Heart left ventricle (tissue), 16 donors: ENCODE measurements around the gene ITGB1BP2. TPM values are rescaled to one million over a fixed set of nuclear protein-coding genes. Genes with fewer than 3 reads are reported as not detected.
A peak's percentile ranks its signal among the peaks of the same experiment; 100 is the strongest.
"Not testable (repeated sequence)": the region's sequence is repeated elsewhere in the genome, so short reads cannot be mapped to it uniquely, and the experiment has no call there.

ENCODE experiments used
- ATAC-seq, 4 donors: fragments of 200-7000 bp; cut with Tn5 transposase; one replicate each; pipeline ENCODE4 v1.9.1; 2020 to 2022; ENCODE audit warnings: moderate library complexity in 4 of 4, mild to moderate bottlenecking in 3 of 4, moderate number of reproducible peaks in 1 of 4
- DNase-seq, 5 donors: peaks; one replicate each; pipeline ENCODE4 v3.0.0-alpha.2; 2020
- H3K27ac ChIP-seq, 12 donors: fragments of 200-600 bp; sonication (generic) in 4 of 12; one replicate each; pipeline versions ENCODE4 v1.5.0 to v1.8.0; 2016 to 2022; ENCODE audit warnings: mild to moderate bottlenecking in 2 of 12
- H3K27me3 ChIP-seq, 9 donors: fragments of 200-600 bp; sonication (generic) in 2 of 9; one replicate each; pipeline versions ENCODE4 v1.5.1 to v1.8.0; 2016 to 2022; ENCODE audit warnings: mild to moderate bottlenecking in 3 of 9
- H3K36me3 ChIP-seq, 9 donors: fragments of 200-600 bp; sonication (generic) in 2 of 9; one replicate each; pipeline versions ENCODE4 v1.5.0 to v1.8.0; 2018 to 2022; ENCODE audit warnings: mild to moderate bottlenecking in 2 of 9
- H3K4me1 ChIP-seq, 12 donors: fragments of 200-600 bp; sonication (generic) in 4 of 12; one replicate each; pipeline versions ENCODE4 v1.5.0 to v1.8.0; 2016 to 2022; ENCODE audit warnings: mild to moderate bottlenecking in 3 of 12
- H3K4me3 ChIP-seq, 12 donors: fragments of 200-600 bp; sonication (generic) in 4 of 12; one replicate each; pipeline versions ENCODE4 v1.5.0 to v1.8.0; 2017 to 2022; ENCODE audit warnings: mild to moderate bottlenecking in 9 of 12, moderate library complexity in 4 of 12
- H3K9me3 ChIP-seq, 12 donors: fragments of 200-600 bp; sonication (generic) in 4 of 12; one replicate each; pipeline versions ENCODE4 v1.5.0 to v1.8.0; 2016 to 2022; ENCODE audit warnings: mild to moderate bottlenecking in 1 of 12
- CTCF ChIP-seq, 12 donors: fragments of 200-600 bp; sonication (generic) in 4 of 12; IDR thresholded peaks; one replicate each; pipeline versions ENCODE4 v1.5.0 to v1.8.0; 2018 to 2022; ENCODE audit warnings: antibody characterized with exemption in 12 of 12, mild to moderate bottlenecking in 5 of 12
- POLR2A ChIP-seq, 2 donors: fragments of 450-650 bp; IDR thresholded peaks; one replicate each; pipeline ENCODE4 v1.6.1; 2017; ENCODE audit warnings: antibody characterized with exemption in 2 of 2, mild to moderate bottlenecking in 2 of 2, moderate library complexity in 2 of 2
- WGBS, 4 donors: extraction: QIAGEN DNeasy Blood & Tissue Kit in 2 of 4; methylation state at CpG; one replicate each; pipeline versions ENCODE4 v1.1.5 to v1.1.7; 2013 to 2018; 5-methylcytosine and 5-hydroxymethylcytosine counted together
- intact Hi-C, 10 donors: fragments of 100-400 bp; cut with DNase I; formaldehyde crosslinking; loops; one replicate each; pipeline versions ENCODE4 v1.11.1 to v1.14.2; 2022
- polyA plus RNA-seq, 2 donors: library from polyadenylated mRNA; stranded (reverse); fragments of 200-250 nt; gene quantifications; one replicate each; pipeline ENCODE4 v1.2.3, GENCODE V29; 2013
- total RNA-seq, 9 donors: library from RNA; depleted of rRNA in 2 of 9; stranded (reverse); fragments of >200 nt in 2 of 9; fragmentation: NEBNext Ultra II Directional in 3 of 9; extraction: Animal tissue kit (Norgen Biotek cat#: 25700) in 3 of 9; gene quantifications; one replicate each; pipeline versions ENCODE4 v1.1.0 to v1.2.4, GENCODE V29; 2016 to 2023
- donor health status: ischemic (EF 13 %, LVEDD 7.1; RV severe dilation, severe dysfunction).
- donor health status: healthy with polysubstance abuse.
- donor health status: DM: no; HTN: yes; CAD: no.
- donor health status: DM: no; HTN: no; CAD: no.
- donor health status: ischemic (EF 25% LVEDD 6.9; RV normal size, moderate dysfunction).
- donor health status: ischemic (EF 25% LVEDD 5.7; RV mildly dilated, moderate dysfunction).
- donor health status: healthy.
- donor health status: DM: yes; HTN: yes; CAD: no.
- donor health status: ischemic (EF 35%, LVEDD 5.7; RV mildly dilated, moderate dysfunction).
- donor health status: nonischemic (EF 11% LVEDD 7.7; RV severe dilation, severe dysfunction).
- donor health status: DM: yes; HTN: yes; CAD: no.
- donor health status: PGD.
- donor health status: ischemic (EF 29% LVEDD 5.4; RV normal size, mild dysfunction).
- donor health status: nonischemic (EF 23%, LVEDD 6.1; RV moderate dilation, normal function).

ITGB1BP2 gene
- total and polyA plus RNA-seq, 11 donors = 64.2 to 162 (median 87.0) TPM

GRCh38 chrX:71304561-71304960 lies 3.0 kb downstream of the ITGB1BP2 start:
- Histone ChIP-seq H3K4me1 (peaks cover 0 to 16% (median 3%) of the 10 kb centered on the region in 12 donors), H3K9me3 (no peaks in the 10 kb centered on the region), H3K27ac (no peak overlapping the region), H3K4me3 (no peak overlapping the region), H3K27me3 (no peaks in the 10 kb centered on the region), H3K36me3 (peaks cover 0 to 25% (median 12%) of the 10 kb centered on the region in 9 donors)
- DNase-seq (no peak), ATAC-seq (no peak)
- 63 to 97% (median 82%) methylated on average over 2 of the region's 2 CpGs for WGBS, 4 donors
- intact Hi-C loops = no loop called here
- no peak for TF ChIP-seq POLR2A (IDR thresholded peaks at IDR 0.05)
- TF ChIP-seq CTCF (IDR thresholded peaks at IDR 0.05) = no peak

DNA sequence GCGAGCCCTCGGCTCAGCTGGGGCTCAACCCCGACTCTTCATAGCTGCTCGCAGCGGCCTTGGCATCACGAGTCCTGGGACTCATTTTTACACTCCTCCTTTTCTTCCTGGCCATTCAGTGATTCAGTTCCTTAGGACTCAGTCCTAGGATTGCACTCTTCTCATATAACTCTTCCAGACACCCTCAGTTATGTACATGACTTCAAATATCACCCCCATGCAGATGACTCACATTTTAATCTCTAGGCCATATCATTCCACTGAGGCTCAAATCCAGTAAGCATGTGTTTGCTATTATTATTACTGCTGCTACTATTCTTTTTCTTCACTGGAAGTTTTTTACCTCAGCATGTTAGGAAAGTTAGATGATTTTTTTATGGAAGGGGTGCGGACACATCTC lies 14.4 kb downstream of the ITGB1BP2 start:
- Histone ChIP-seq H3K4me3 (no peak overlapping the region), H3K27me3 (no peaks in the 10 kb centered on the region), H3K27ac (no peak overlapping the region), H3K9me3 (no peaks in the 10 kb centered on the region), H3K36me3 (no peaks in the 10 kb centered on the region), H3K4me1 (no peaks in the 10 kb centered on the region)
- no peak for ATAC-seq
- 86 to 96% (median 93%) methylated on average over 7 of the region's 7 CpGs for WGBS, 4 donors
- no peak for DNase-seq
- TF ChIP-seq CTCF (IDR thresholded peaks at IDR 0.05) = no peak
- TF ChIP-seq POLR2A (IDR thresholded peaks at IDR 0.05) = no peak
- intact Hi-C loops = no loop called here

DNA sequence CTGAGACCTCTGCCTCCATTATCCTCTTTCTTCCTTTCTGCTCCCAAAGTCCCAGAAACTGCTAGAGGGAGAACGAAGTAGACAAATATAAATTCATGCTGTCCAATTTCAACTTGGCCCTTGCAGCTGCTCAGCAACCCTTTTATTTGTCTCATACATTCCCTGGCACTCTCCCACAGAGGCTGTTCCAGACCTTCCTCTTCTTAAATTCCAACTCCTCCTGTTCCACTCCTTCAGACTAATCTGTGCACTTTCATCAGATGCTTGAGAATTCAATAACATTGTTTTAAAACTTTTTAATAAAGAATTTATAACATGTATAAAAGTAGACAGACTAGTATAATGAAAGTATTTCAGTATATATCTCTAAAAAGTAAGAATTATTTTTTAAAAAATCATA lies 15.4 kb downstream of the ITGB1BP2 start:
- 44 to 63% methylated on average over 1 of the region's 1 CpG; no CpG with 5 or more reads in 2 of the 4 donors for WGBS, 4 donors
- ATAC-seq = peak in 2 of 4 donors; percentile 42 to 60
- H3K9me3 ChIP-seq, H3K4me3 ChIP-seq, H3K4me1 ChIP-seq, DNase-seq, intact Hi-C loops, H3K27me3 ChIP-seq, H3K36me3 ChIP-seq: not testable (repeated sequence)
- peak overlapping the region in 1 of 12 donors; percentile 26 for H3K27ac ChIP-seq

DNA sequence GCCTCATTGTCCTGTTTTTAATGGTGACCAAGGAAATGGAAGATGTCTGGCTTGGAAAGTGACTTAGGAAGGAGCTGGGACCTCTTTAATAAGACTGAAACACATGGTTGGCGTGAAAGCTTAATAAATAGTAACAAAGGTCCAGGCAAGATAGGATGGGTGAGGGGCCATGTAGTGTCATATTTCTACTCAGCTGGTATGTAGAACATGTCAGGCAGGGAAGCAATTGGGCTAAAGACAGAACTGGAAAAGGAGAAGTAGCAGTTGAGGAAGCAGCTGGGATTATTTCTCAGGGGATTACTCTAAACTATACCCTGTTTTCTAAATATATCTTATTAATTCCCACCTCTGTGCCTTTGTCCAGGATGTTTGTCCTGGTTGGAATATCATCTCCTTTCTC lies 18.6 kb downstream of the ITGB1BP2 start:
- ATAC-seq = no peak
- H3K4me1 ChIP-seq = no peaks in the 10 kb centered on the region
- no peak overlapping the region for H3K27ac ChIP-seq
- H3K4me3 ChIP-seq = no peak overlapping the region
- no peak for DNase-seq
- no peaks in the 10 kb centered on the region for H3K9me3 ChIP-seq
- intact Hi-C loops = no loop called here
- H3K36me3 ChIP-seq = no peaks in the 10 kb centered on the region
- WGBS, 4 donors = 63 to 93% (median 73%) methylated on average over 1 of the region's 1 CpG
- TF ChIP-seq CTCF (IDR thresholded peaks at IDR 0.05) (no peak), POLR2A (IDR thresholded peaks at IDR 0.05) (no peak)
- H3K27me3 ChIP-seq = no peaks in the 10 kb centered on the region

- no peak for ATAC-seq
- DNase-seq = no peak
- Histone ChIP-seq H3K36me3 (no peaks in the 10 kb centered on the region), H3K4me1 (no peaks in the 10 kb centered on the region), H3K4me3 (no peak overlapping the region), H3K27ac (no peak overlapping the region), H3K27me3 (no peaks in the 10 kb centered on the region), H3K9me3 (peaks cover 0 to 14% (median 0%) of the 10 kb centered on the region in 12 donors)
- TF ChIP-seq POLR2A (IDR thresholded peaks at IDR 0.05) (no peak), CTCF (IDR thresholded peaks at IDR 0.05) (no peak)
- 79 to 97% (median 86%) methylated on average over 1 of the region's 1 CpG for WGBS, 4 donors
- intact Hi-C loops = no loop called here
Observed at GRCh38 chrX:71321731-71322130, 20.2 kb downstream of the ITGB1BP2 start.

DNA sequence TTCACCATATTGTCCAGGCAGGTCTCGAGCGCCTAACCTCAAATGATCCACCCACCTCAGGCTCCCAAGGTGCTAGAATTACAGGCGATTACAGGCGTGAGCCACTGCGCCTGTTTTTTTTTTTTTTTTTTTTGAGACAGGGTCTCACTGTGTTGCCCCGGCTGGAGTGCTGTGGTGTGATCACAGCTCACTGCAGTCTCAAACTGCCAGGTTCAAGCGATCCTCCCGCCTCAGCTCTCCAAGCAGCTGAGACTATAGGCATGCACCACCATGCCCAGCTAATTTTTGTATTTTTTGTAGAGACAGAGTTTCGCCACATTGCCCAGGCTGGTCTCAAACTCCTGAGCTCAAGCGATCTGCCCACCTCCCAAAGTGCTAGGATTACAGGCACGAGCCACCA lies 22.9 kb downstream of the ITGB1BP2 start:
- H3K4me3 ChIP-seq, H3K27me3 ChIP-seq, DNase-seq, ATAC-seq, H3K36me3 ChIP-seq, H3K4me1 ChIP-seq, H3K27ac ChIP-seq, intact Hi-C loops: not testable (repeated sequence)
- 90 to 97% (median 94%) methylated on average over 10 to 11 of the region's 11 CpGs for WGBS, 4 donors
- H3K9me3 ChIP-seq = peaks cover 0 to 23% (median 0%) of the 10 kb centered on the region in 12 donors
